Measurements from ENCODE around the gene CTSO.
"Not testable (repeated sequence)": the region's sequence is repeated elsewhere in the genome, so short reads cannot be mapped to it uniquely, and the experiment has no call there.

The CTSO gene

DNA sequence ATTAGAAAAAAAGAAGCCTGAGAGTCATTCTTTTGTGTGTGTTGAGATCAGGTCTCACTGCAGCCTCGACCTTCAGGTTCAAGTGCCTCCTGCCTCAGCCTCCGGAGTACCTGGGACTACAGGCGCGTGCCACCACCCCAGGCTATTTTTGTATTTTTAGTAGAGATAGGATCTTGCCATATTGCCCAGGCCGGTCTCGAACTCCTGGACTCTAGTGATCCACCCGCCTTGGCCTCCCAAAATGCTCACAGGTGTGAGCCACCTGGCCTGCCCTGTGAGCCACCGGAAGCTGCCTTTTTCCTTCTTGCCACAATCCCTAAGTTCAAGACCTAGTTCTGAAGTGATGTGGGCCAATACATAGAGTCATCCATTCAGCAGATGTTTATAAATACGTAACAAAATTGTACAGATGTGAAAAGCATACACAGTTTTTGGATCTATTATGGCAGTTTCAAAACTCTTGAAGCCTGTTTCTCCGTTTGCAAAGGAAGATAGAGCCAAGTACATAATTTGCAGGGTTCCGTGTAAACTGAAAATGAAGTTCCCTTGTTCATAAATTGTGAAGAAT lies 536 bp upstream of the CTSO start:
- no peak for DNase-seq

DNA sequence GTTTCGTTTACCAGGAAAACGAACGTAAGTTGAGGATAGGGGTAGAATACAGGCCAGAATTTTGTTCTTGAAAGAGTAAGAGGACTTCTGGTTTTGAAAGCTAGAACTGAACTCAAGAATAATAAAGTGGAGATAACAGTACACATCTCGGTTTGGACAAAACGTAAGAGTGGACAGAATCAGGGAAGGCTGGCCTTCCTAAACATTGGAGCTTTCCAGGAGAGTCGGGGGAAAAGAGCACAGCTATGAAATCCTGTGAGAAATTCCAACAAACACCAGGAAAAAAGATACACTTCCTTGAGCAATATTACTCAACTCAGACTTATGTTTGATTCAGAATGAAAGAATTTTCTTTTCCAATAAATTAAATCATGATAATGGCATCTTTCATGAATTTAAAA lies 1.2 kb downstream of the CTSO start:
- DNase-seq: no peak

DNA sequence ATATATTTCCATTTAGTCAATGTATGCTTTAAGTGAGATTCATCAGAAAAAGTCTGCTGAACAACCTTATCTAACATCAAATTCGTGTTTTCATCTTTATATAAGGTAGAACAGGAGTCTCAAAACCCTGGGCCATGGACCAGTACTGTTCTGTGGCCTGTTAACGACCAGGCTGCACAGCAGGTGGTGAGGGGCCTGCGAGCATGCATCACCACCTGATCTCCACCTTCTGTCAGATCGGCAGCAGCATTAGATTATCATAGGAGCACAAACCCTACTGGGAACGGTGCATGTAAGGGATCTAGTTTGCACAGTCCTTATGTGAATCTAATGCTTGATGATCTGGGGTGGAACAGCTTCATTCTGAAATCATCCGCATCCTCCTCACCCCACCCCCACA lies 3.2 kb downstream of the CTSO start:
- peak; percentile 68 for DNase-seq

- no peak for DNase-seq
Observed at GRCh38 chr4:155948541-155948940, 5.1 kb downstream of the CTSO start.

DNA sequence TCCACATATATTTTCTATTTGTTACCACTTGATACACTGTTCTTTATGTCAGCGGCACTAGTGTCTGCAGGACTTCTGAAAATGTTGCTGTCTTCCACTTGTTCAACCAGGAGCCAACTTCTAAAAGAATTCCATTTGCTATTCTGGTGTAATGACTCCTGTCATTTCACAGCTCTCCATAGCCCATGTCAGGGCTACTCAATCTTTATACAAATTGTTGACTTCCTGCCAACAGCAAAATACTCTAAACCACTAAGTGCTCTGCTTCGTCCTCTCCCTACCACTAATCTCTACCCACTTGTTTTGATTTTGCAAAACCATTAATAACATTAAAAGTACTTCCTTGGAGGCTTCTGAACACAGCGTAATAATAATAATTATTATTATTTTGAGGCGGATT lies 7.2 kb downstream of the CTSO start:
- no peak for DNase-seq

DNA sequence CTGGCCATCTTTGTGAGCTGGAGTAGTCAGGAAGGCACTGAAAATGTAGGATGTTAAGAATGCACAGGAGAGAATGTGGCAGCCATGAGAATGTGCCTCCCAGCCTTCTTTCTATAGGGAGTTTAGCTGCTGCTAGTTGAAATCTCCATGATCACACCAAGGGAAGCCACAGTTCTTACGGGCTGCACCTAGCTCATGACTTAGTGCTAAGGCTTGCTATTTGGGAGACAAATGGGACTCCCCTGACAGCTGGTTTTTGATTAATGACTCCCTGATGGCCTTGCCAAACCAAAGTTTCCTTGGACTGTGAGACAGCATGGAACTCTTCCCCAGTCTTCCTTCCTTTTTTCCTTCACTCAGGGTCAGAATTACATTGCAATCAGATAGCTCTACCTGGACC lies 9.2 kb downstream of the CTSO start:
- DNase-seq: no peak

DNA sequence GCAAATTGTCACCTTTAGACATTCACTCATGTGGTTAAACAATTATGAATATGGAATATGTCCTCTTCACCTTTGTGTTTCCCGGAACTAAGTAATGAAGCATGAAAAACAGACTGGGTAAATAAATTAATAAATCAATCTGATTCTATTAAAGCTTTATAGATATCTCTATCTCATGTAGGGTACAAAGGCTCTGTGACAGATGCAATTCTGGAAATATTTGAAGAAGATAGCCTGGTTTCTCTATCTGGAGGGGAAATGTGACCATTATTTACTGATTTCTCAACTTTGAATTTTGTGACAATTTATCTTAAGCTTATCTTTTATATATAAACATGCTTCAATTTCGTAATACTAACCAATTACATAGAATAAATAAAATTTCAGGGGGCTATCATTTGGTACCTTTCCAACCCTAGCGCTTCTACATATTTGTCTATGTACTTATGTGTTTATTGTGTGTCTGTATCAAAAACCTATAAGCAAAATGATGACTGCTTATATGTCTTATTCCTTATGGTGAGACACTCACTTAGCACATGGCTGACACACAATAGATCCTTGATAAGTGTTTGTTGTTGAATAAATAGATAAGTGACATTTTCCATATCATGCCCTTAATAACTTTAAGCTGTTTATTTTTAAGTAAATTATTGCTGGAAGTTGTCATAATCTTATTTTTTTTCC lies 9.9 kb downstream of the CTSO start:
- DNase-seq: no peak

- DNase-seq: no peak
Observed at GRCh38 chr4:155941820-155942219, 11.8 kb downstream of the CTSO start.

DNA sequence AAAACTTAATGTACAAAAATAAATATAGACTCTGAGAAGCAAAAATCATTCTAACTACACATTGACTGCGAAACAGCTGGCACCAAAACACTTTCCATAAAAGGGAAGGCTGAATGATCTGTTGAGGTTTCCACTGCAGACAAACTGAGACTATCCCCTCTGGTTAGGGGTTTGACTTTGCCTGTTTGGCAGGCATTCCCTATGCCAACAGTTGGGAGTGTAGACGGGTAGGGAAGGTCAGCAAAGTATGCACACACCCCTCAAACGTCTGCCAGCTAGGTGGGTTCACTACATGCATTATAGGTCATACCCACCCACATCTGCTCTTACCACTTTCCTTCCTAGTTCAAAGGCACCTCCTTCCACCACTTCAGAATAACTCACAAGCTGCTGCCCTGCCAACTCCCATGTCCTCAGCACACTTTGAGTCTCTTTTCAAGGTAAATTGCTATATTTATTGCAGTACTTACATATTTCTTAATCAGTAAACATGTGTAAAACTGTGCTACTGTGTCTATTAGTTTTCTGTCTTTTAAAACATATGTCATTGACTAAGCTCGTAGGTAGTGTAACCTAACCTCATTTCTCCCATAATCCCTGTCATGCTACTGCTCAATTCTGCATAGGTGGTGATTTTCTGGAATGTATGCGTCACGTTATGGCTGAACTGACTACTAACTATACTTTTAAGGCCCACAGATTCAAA lies 12.4 kb downstream of the CTSO start:
- DNase-seq: no peak

DNA sequence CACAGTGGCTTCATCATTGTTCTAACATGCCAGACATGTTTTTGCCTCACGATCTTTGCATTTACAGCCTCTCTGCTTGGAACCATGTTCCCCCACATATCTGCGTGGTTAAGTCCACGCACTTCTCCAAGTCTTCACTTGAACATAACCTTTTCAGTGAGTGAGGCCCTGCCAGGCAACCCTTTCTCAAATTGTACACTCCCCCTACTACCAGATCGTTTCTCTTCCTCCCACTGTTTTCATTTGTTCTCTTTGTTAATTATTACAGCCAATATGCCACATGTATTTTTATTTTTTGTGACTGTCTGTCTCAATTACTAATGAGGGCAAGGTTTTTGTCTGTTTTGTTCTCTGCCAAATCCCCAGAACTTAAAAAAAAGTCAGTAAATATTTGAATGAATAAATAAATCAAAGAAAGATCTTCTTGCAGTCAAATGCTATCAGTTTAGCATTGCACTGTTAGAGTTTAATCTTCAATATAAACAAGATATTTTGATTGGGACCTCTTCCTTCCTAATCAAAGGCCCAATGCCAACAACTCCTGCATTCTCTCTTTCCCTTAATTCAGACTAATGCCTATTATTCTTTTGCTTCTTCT lies 18.2 kb downstream of the CTSO start:
- no peak for DNase-seq

- DNase-seq: not testable (repeated sequence)
Observed at GRCh38 chr4:155934634-155935033, 19.0 kb downstream of the CTSO start.

- no peak for DNase-seq
Observed at GRCh38 chr4:155931634-155932033, 22.0 kb downstream of the CTSO start.

DNA sequence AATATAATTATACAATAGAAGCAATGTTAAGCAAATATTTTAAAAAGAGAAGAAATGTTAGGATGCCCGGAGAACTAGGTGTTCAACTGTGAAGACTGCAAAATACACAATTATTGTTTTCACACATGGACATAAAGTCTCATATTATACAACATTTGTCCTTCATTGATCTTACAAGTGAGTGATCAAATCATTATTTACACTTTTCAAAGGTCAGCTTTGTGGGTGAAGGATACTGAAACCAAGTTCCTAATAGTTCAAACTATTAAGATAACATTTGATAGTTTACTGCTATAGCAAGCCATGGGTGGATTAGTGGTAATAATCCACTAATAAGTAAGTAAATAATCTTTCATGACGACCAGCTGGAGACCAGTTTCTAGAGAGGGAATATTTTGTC lies 23.3 kb downstream of the CTSO start:
- no peak for DNase-seq

DNA sequence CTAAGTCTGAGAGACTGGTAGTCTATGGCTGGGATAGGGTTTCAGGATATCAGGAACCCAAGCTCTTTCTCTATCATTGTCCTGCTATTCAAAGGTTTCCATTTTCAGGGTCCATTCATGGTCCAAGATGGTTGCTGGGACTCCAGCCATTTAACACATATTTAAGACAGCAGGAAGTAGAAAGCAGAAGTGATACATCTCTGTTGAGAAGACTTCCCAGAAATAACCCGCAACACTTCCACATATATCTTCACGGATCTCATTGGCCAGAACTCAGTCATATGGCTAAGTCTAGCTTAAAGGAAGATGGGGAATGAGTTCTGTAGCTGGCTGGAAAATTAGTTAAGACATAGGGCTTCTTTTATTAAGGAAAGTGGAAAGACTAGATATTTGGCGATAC lies 23.8 kb downstream of the CTSO start:
- no peak for DNase-seq

DNA sequence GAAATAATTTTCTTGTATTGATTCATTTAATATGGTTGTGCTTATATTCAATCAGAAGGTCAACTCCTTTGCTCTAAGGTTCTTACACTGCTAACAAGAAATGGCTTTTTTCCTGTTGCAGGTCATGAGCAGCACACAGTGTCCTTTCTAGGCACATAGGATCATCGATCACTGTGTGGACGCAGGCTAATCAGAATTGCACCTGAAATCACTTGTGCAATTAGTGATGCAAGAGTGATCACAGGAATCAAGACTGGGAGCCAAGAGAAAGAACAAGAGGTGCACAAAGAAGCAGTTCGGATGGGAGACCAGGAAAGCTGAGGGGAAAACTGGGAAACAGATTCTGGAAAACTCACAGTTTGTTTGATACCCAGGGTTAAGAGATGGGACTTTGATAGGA lies 29.0 kb downstream of the CTSO start:
- DNase-seq: no peak

DNA sequence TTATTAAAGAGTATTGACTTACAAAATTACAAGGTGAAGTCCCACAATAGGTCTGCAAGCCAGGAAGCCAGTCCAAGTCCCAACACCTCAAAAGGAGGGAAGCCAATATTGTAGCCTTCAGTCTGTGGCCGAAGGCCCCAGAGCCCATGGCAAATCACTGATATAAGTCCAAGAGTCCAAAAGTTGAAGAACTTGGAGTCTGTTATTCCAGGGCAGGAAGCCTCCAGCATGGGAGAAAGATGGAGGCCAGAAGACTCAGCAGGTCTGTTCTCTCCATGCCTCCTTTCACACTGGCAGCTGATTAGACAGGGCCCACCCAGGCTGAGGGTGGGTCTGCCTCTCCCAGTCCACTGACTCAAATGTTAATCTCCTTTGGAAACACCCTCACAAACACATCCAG lies 32.1 kb downstream of the CTSO start:
- DNase-seq: no peak

DNA sequence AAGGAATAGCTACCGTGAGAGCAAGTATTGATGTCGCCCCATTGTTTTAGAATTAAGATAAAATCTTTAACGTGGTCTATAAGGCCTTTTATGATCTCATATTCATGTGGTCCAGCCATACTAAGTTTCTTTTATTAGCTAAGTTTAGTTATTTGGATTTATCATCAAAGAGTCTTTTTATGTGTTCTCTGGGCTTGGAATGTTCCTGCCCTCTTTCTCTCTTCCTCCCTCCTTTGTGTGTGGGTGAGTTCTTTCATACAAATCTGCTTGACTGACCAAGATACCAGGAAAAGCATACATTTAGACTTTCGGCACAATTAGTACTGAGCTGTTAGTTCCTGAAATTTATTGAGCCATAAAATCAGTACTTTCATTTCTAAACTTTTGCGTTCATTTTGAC lies 38.9 kb downstream of the CTSO start:
- DNase-seq: no peak

GRCh38 chr4:155911905-155912304 lies 41.8 kb downstream of the CTSO start:
- no peak for DNase-seq

GRCh38 chr4:155909615-155910226 lies 43.9 kb downstream of the CTSO start:
- DNase-seq: no peak

DNA sequence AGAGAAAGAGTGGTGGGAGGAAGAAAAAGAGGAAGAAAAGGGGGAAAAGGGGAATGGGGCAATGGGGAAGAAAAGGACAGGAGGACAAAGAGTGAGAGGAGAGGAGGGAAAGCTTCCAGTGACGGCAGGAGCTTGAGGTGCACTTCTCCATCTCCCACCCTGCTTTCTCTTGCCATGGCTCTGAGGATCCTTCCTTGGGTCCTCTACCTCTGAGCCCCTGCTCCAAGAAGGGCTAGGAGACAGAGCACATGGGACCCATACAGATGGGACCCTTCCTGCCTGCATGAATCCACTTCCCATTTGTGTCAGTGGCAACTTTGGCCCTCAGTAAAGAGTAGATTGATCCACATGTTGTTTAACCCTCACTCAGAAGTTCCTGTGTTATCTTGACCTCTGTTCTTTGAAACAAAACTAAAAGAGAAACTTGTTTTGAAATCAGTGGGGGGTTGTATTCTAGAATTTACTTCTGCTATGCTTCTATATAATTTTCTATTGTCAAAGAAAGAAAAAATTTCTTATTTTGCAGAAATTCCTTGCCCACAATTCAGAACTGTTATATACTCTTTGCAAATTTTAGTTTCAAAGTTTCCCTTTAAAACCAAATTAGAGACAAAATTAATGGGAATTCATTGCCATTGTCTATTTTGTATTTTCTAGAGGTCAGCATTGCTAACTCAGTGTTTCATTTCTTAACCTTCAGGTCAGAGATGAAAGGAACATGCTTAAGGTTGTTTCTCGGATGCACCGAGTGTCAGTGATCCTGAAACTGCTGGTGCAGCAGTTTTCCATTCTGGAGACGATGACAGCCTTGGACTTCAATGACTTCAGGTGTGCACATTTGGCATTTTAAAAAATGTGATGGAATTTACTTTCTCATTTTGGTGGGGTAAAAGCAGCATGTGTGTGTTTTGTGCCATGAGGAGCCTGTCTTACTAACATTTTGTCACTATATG lies 45.2 kb downstream of the CTSO start:
- no peak for DNase-seq

DNA sequence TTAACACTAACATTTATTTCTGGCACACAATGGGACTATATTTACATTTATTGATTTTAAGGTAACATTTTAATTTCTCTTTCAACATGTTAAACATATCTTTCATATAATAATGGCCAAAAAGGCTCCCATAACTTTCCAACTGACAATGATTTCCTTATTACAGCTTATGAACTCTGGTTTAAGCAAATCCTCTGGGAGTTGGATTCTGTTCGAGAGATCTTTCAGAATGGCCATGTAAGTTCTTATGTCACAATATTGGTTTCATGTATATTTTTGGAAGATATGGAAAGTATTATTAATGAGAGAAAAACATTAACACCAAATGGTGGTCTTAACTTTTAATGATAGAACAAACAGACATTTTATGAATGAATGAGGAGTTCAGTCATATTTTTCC lies 46.1 kb downstream of the CTSO start:
- peak; percentile 1 for DNase-seq

DNA sequence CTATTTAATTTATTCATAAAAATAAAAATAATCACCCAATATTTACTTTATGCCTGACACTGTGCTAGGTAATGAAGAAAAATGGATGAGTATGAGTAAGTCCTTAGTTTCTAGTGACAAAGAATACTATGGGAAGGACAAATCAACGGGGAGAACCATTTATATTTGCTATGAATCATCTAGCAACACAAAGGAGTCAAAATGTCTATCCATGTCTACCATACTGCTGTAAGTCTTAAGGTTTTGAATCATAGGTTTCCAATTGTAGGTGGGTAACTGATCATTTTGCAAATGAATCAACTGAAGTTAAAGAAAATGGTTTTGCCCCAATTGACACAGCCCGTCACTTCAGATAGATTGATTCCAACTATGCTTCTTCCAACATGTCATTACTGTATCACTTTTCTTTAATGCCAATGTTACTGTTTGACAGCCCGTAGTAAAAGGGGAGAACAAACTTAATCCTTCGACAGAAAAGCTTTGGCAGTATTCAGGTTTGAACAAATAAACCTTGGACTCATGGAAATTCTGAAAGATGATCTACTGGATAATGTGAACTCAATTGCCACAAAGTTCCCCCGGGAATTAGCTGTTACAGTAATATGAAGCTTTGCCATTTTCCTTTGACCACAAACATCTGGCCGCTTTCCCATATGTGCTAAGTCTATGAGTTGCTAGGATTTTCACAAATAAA lies 47.0 kb downstream of the CTSO start:
- peak; percentile 83 for DNase-seq

Data from NCI-H2171 treated with DMSO at 0.1 percent for 48 hours (cell line).